Measurements from ENCODE around the gene POU5F2.

- TF ChIP-seq CTCF (IDR thresholded peaks at IDR 0.05): no peak
- TF ChIP-seq POLR2AphosphoS5 (IDR thresholded peaks at IDR 0.05): no peak
Measured at GRCh38 chr5:93708442-93708841, 33.0 kb downstream of the POU5F2 start.
